Thoracic aorta (tissue), 2 donors: ENCODE data around the gene ADIRF. TPM values are rescaled to one million over a fixed set of nuclear protein-coding genes. Genes with fewer than 3 reads are reported as not detected.
"Not testable (repeated sequence)": the region's sequence is repeated elsewhere in the genome, so short reads cannot be mapped to it uniquely, and the experiment has no call there.

Experiments used
- ATAC-seq: fragments of 150-250 bp; one replicate; pipeline ENCODE4 v1.8.0; 2017; ENCODE audit warnings: low read depth; ENCODE audit not compliant: insufficient number of reproducible peaks, low FRiP score
- DNase-seq: peaks from one replicate; pipeline ENCODE4 v3.0.0-alpha.2; 2020; ENCODE audit warnings: low spot score
- H3K27ac ChIP-seq, 2 donors: fragments of 200-600 bp; sonication (generic); 1 replicate in 1 of 2; 2 replicates in 1 of 2; pipeline ENCODE4 v1.5.1; 2016; ENCODE audit warnings: mild to moderate bottlenecking in 2 of 2, moderate library complexity in 2 of 2
- H3K27me3 ChIP-seq: fragments of 200-600 bp; sonication (generic); replicated peaks from 2 replicates; pipeline ENCODE4 v1.6.0; 2016; ENCODE audit warnings: mild to moderate bottlenecking; ENCODE audit not compliant: insufficient read depth
- H3K36me3 ChIP-seq: fragments of 200-600 bp; sonication (generic); one replicate; pipeline ENCODE4 v1.5.1; 2016
- H3K4me1 ChIP-seq, 2 donors: fragments of 200-600 bp; sonication (generic); 1 replicate in 1 of 2; 2 replicates in 1 of 2; pipeline versions ENCODE4 v1.5.1 to v1.6.0; 2016; ENCODE audit warnings: low read depth in 2 of 2, mild to moderate bottlenecking in 1 of 2; ENCODE audit not compliant: control insufficient read depth in 1 of 2
- H3K4me3 ChIP-seq: fragments of 200-600 bp; sonication (generic); 2 replicates; pipeline ENCODE4 v1.5.1; 2016; ENCODE audit warnings: mild to moderate bottlenecking
- H3K9me3 ChIP-seq: fragments of 200-600 bp; sonication (generic); 2 replicates; pipeline ENCODE4 v1.5.1; 2016
- total RNA-seq, 2 donors: library from RNA; depleted of rRNA; stranded (reverse); fragments of >200 nt; gene quantifications; one replicate each; pipeline versions ENCODE4 v1.1.0 to v1.2.3, GENCODE V29; 2016
- TF ChIP-seq, protein P1 (sequence below): fragments of 200-600 bp; sonication (generic); IDR thresholded peaks from one replicate; pipeline ENCODE4 v1.5.1; 2019; ENCODE audit warnings: antibody characterized with exemption

The ADIRF gene
- total RNA-seq, 2 donors from 2014 or later = 318 to 644 TPM

DNA sequence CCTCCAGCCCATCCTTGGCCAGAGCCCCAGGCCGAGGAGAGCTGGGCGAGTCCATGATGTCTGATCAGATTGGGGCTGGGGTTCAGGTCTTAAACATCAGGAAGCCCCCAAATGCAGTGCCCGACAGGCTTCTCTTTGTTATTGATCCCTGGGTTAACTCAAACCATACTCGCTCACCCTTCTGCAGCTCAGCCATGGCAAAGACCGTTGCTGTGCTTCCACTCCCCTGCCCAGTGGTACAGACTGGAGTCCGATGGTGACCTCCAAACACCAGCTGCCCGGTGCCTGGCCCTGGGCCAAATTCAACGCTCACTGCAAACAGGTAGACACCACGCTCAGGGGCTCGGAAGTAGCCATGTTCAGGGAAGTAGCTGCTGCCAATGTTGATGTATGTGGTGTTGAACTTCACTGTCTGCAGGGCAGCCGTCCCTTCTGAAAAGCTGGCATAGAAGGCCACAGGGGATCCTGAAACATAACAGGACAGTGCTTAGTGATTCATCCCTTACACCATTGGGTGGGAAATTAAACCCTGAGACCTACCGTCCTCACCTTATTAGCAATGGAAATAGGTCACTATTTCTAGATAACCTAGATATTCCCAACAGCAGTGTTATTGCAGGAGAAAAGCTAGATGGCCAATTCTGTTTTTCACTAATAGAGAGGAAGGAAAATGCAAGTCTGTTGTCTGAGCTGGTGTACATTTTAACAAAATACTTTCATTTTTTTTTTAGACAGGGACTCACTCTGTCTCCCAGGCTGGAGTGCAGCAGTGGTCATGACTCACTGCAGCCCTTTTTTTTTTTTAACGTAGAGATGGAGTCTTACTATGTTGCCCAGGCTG, 31.4 kb upstream of the ADIRF start:
- Histone ChIP-seq H3K9me3 (no peaks in the 10 kb centered on the region), H3K36me3 (peaks cover 1% of the 10 kb centered on the region), H3K4me1 (peaks cover 8 to 29% of the 10 kb centered on the region in 2 donors), H3K27me3 (no peaks in the 10 kb centered on the region), H3K27ac (peak overlapping the region; percentile 47 to 55), H3K4me3 (no peak overlapping the region)
- TF ChIP-seq, protein P1, sequence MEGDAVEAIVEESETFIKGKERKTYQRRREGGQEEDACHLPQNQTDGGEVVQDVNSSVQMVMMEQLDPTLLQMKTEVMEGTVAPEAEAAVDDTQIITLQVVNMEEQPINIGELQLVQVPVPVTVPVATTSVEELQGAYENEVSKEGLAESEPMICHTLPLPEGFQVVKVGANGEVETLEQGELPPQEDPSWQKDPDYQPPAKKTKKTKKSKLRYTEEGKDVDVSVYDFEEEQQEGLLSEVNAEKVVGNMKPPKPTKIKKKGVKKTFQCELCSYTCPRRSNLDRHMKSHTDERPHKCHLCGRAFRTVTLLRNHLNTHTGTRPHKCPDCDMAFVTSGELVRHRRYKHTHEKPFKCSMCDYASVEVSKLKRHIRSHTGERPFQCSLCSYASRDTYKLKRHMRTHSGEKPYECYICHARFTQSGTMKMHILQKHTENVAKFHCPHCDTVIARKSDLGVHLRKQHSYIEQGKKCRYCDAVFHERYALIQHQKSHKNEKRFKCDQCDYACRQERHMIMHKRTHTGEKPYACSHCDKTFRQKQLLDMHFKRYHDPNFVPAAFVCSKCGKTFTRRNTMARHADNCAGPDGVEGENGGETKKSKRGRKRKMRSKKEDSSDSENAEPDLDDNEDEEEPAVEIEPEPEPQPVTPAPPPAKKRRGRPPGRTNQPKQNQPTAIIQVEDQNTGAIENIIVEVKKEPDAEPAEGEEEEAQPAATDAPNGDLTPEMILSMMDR = no peak
- DNase-seq = no peak
- no peak for ATAC-seq

DNA sequence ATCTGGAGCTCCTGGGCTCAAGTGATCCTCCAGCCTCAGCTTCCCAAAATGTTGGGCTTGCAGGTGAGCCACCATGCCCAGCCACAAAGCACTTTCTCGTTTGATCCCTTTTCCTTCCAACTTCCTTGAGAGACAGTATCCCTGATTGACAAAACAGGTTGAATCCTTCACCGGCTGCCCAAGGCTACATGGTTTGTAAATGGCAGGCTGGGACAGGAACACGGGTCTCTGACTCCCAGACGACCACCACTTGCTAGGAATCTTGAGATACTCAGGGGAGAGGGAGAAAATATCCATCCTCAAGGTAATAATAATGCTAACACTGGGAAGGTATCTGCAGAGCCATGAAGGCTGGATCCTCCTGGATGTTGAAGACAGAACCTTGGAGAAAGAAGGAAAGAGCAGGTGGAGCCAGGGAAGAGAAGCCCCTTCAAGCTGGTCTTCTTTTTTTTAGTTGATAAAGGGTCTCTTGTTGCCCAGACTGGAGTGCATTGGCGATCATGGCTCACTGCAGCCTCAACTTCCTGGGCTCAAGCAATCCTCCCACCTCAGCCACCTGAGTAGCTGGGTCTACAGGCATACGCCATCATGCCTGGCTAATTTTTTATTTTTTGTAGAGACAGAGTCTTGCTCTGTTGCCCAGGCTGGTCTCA, 30.7 kb upstream of the ADIRF start:
- no peaks in the 10 kb centered on the region for H3K27me3 ChIP-seq
- H3K36me3 ChIP-seq = no peaks in the 10 kb centered on the region
- H3K9me3 ChIP-seq = no peaks in the 10 kb centered on the region
- no peak overlapping the region for H3K4me3 ChIP-seq
- H3K27ac ChIP-seq = peak overlapping the region; percentile 47 to 55
- no peak for ATAC-seq
- H3K4me1 ChIP-seq = peaks cover 8 to 31% of the 10 kb centered on the region in 2 donors
- DNase-seq = no peak
- TF ChIP-seq, protein P1 = no peak

DNA sequence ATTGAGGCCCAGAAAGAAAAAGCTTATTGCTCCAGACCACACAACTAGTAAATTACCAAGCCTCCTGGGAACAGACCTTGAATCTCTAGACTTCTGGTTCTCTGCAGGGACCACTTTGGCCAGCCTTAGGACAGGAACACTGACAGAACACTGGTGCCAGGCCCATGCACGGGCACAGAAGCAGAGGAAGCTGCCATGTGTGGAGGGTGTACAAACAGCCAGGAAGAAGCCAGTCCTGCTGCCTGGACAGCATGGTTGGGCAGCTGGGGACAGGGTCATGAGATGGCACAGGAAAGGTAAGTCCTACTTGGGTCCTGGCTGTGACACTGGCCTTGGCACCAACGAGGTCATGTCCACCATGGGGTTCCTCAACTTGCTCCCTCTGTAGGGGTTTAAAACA, 30.0 kb upstream of the ADIRF start:
- TF ChIP-seq, protein P1 = no peak
- ATAC-seq = no peak
- DNase-seq = peak; percentile 1
- Histone ChIP-seq H3K9me3 (no peaks in the 10 kb centered on the region), H3K4me3 (no peak overlapping the region), H3K4me1 (peaks cover 8 to 34% of the 10 kb centered on the region in 2 donors), H3K27me3 (no peaks in the 10 kb centered on the region), H3K27ac (peak overlapping the region; percentile 47 to 55), H3K36me3 (no peaks in the 10 kb centered on the region)

DNA sequence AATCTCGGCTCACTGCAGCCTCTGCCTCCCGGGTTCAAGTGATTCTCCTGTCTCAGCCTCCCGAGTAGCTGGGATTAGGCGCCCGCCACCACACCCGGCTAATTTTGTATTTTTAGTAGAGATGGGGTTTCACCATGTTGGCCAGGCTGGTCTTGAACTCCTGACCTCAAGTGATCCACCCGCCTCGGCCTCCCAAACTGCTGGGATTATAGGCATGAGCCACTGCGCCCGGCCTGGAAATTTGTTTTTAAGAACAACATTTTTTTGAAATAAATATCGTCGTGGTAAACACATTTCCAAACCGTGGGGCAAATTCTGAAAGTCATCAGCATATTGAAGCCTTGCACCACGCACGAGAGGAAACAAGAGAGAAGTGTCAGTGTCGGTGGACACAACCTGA, 28.2 kb upstream of the ADIRF start:
- ATAC-seq, DNase-seq, H3K9me3 ChIP-seq, H3K36me3 ChIP-seq, H3K27me3 ChIP-seq, H3K27ac ChIP-seq, H3K4me3 ChIP-seq: not testable (repeated sequence)
- peaks cover 13 to 42% of the 10 kb centered on the region in 2 donors for H3K4me1 ChIP-seq

DNA sequence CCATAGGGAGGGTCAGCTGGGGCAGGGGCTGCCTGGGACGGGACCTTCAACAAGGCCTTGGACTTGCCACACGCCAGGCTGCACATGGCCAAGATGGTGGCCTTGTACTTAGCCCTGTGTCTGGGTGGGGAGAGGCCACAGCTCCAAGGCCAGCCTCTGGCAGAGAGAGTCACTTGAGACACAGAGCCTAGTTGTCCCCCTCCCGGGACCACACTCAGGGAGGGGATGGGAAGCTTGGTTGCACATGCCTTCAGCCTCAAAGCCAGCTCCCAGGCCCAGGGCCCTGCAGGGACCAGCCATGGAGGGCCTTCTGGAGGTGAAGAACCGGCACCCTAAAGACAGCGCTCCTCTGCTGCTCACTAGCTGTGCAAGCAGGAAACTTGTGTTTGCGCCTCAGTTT, 27.6 kb upstream of the ADIRF start:
- TF ChIP-seq, protein P1 = no peak
- H3K9me3 ChIP-seq = no peaks in the 10 kb centered on the region
- ATAC-seq (no peak), DNase-seq (peak; percentile 1)
- no peaks in the 10 kb centered on the region for H3K36me3 ChIP-seq
- no peaks in the 10 kb centered on the region for H3K27me3 ChIP-seq
- H3K4me1 ChIP-seq = peaks cover 17 to 48% of the 10 kb centered on the region in 2 donors
- H3K27ac ChIP-seq = no peak overlapping the region
- H3K4me3 ChIP-seq = no peak overlapping the region
